Activated CD4-positive, alpha-beta memory T cell treated with anti-CD3 and anti-CD28 coated beads, Interleukin-2, amount 10 ng/mL, durations not matched to agents 7 days and 5 days (primary cell): ENCODE results near the gene FZR1. TPM values are rescaled to one million over a fixed set of nuclear protein-coding genes. Genes with fewer than 3 reads are reported as not detected.

Experiments
- CTCF ChIA-PET: fragments of 350-600 bp; sonication (Branson Sonifier 250); formaldehyde crosslinking; loops from one replicate; lab custom pipeline; 2021; ENCODE audit warnings: antibody characterized with exemption, inconsistent platforms; lab: Charles Lee
- POLR2A ChIA-PET: fragments of 350-600 bp; sonication (Branson Sonifier 250); formaldehyde crosslinking; loops from one replicate; lab custom pipeline; 2021; ENCODE audit warnings: antibody characterized with exemption; lab: Charles Lee
- DNase-seq: peaks from one replicate; pipeline ENCODE4 v3.0.0-alpha.2; 2020
- H3K27ac Mint-ChIP-seq: one replicate; pipeline ENCODE4 v1.8.0; 2021; ENCODE audit warnings: mild to moderate bottlenecking, mixed read lengths
- H3K27me3 Mint-ChIP-seq: one replicate; pipeline ENCODE4 v1.8.0; 2021; ENCODE audit warnings: mixed read lengths
- H3K36me3 Mint-ChIP-seq: one replicate; pipeline ENCODE4 v1.8.0; 2021; ENCODE audit warnings: low read depth, mixed read lengths
- H3K4me1 Mint-ChIP-seq: one replicate; pipeline ENCODE4 v1.8.0; 2021; ENCODE audit warnings: mixed read lengths
- H3K4me3 Mint-ChIP-seq: one replicate; pipeline ENCODE4 v1.8.0; 2021; ENCODE audit warnings: mild to moderate bottlenecking, mixed read lengths
- H3K9me3 Mint-ChIP-seq: one replicate; pipeline ENCODE4 v1.8.0; 2021; ENCODE audit warnings: mixed read lengths
- total RNA-seq, 2 experiments: library from RNA; stranded (reverse); gene quantifications; one replicate each; pipeline ENCODE4 v1.2.3, GENCODE V29; 2021

The FZR1 gene
- total RNA-seq, 2 experiments from 2014 or later = 72.2 to 75.6 TPM

GRCh38 chr19:3478409-3479176 lies 27.5 kb upstream of the FZR1 start:
- POLR2A ChIA-PET = interaction anchor here (0.6 to 2.0 kb wide), 2 partner anchors 22 to 49 kb away, joined by 3 to 8 read pairs; partner anchors contain the start of gene DOHH
- no peak for DNase-seq

GRCh38 chr19:3479177-3479833 lies 26.8 kb upstream of the FZR1 start:
- CTCF ChIA-PET = interaction anchor here (0.5 to 1.3 kb wide), 5 partner anchors 10 to 1788 kb away, joined by 3 to 5 read pairs (median 5); no protein-coding TSS in a partner anchor
- peak; percentile 55 for DNase-seq
- Mint-ChIP-seq H3K27ac (no peak overlapping the region), H3K27me3 (peaks cover 5% of the 10 kb centered on the region), H3K4me3 (no peak overlapping the region), H3K4me1 (peaks cover 9% of the 10 kb centered on the region), H3K36me3 (no peaks in the 10 kb centered on the region), H3K9me3 (no peaks in the 10 kb centered on the region)
- POLR2A ChIA-PET = interaction anchor here (0.6 to 2.0 kb wide), 3 partner anchors 21 to 50 kb away, joined by 3 to 8 read pairs (median 3); partner anchors contain the start of gene DOHH

More at GRCh38 chr19:3478409-3479176, 27.5 kb upstream of the FZR1 start:
- Mint-ChIP-seq H3K9me3 (no peaks in the 10 kb centered on the region), H3K27ac (no peak overlapping the region), H3K27me3 (peaks cover 5% of the 10 kb centered on the region), H3K4me3 (no peak overlapping the region), H3K36me3 (no peaks in the 10 kb centered on the region), H3K4me1 (peaks cover 9% of the 10 kb centered on the region)
- CTCF ChIA-PET = interaction anchor here (0.5 to 1.3 kb wide), 3 partner anchors 49 to 503 kb away, joined by 5 read pairs; no protein-coding TSS in a partner anchor

GRCh38 chr19:3479834-3480215 lies 26.3 kb upstream of the FZR1 start:
- H3K27me3 Mint-ChIP-seq = peaks cover 5% of the 10 kb centered on the region
- ChIA-PET POLR2A (interaction anchor here (0.6 to 2.0 kb wide), 2 partner anchors 21 to 29 kb away, joined by 3 to 8 read pairs; partner anchors contain the start of gene DOHH), CTCF (interaction anchor here (0.7 to 1.3 kb wide), 3 partner anchors 10 to 1789 kb away, joined by 3 to 5 read pairs (median 3); no protein-coding TSS in a partner anchor)
- H3K4me3 Mint-ChIP-seq = no peak overlapping the region
- no peak overlapping the region for H3K27ac Mint-ChIP-seq
- H3K36me3 Mint-ChIP-seq = no peaks in the 10 kb centered on the region
- DNase-seq = peak; percentile 43
- H3K9me3 Mint-ChIP-seq = no peaks in the 10 kb centered on the region
- peaks cover 9% of the 10 kb centered on the region for H3K4me1 Mint-ChIP-seq

- peaks cover 5% of the 10 kb centered on the region for H3K27me3 Mint-ChIP-seq
- H3K9me3 Mint-ChIP-seq = no peaks in the 10 kb centered on the region
- CTCF ChIA-PET = no interaction called here
- H3K27ac Mint-ChIP-seq = no peak within 1 kb of the TSS
- H3K4me1 Mint-ChIP-seq = peaks cover 9% of the 10 kb centered on the region
- H3K36me3 Mint-ChIP-seq = no peaks in the 10 kb centered on the region
- no peak within 1 kb of the TSS for H3K4me3 Mint-ChIP-seq
- DNase-seq = no peak
- POLR2A ChIA-PET = interaction anchor here (2.0 kb wide), 1 partner anchor 20 kb away, joined by 8 read pairs; the partner anchor contains the start of gene DOHH
These were observed 25.6 kb upstream of the FZR1 start, which contains the start of gene SMIM24 for GRCh38 chr19:3480383-3481091. TSS of gene SMIM24 (minus strand) at chr19:3480525. CDS start at chr19:3480463, 62 bp downstream.

GRCh38 chr19:3481241-3482090 lies 24.6 kb upstream of the FZR1 start:
- Mint-ChIP-seq H3K4me1 (peaks cover 9% of the 10 kb centered on the region), H3K27ac (no peak overlapping the region), H3K27me3 (peaks cover 5% of the 10 kb centered on the region), H3K4me3 (no peak overlapping the region), H3K36me3 (no peaks in the 10 kb centered on the region), H3K9me3 (no peaks in the 10 kb centered on the region)
- CTCF ChIA-PET = interaction anchor here (0.6 kb wide), 2 partner anchors 318 to 401 kb away, joined by 3 read pairs; no protein-coding TSS in a partner anchor
- POLR2A ChIA-PET = interaction anchor here (1.2 kb wide), 1 partner anchor 13 kb away, joined by 4 read pairs; no protein-coding TSS in a partner anchor
- DNase-seq = no peak

GRCh38 chr19:3482507-3483225 lies 23.4 kb upstream of the FZR1 start:
- Mint-ChIP-seq H3K9me3 (no peaks in the 10 kb centered on the region), H3K4me3 (no peak overlapping the region), H3K27me3 (peaks cover 5% of the 10 kb centered on the region), H3K27ac (no peak overlapping the region), H3K36me3 (no peaks in the 10 kb centered on the region), H3K4me1 (peaks cover 9% of the 10 kb centered on the region)
- ChIA-PET POLR2A (no interaction called here), CTCF (interaction anchor here (0.7 kb wide), 1 partner anchor 13 kb away, joined by 3 read pairs; no protein-coding TSS in a partner anchor)
- DNase-seq = no peak

- ChIA-PET CTCF (interaction anchor here (0.6 to 0.9 kb wide), 2 partner anchors 18 kb away, joined by 3 to 5 read pairs; no protein-coding TSS in a partner anchor), POLR2A (no interaction called here)
- Mint-ChIP-seq H3K4me1 (peaks cover 5% of the 10 kb centered on the region), H3K4me3 (no peak within 1 kb of the TSS), H3K36me3 (no peaks in the 10 kb centered on the region), H3K27ac (no peak within 1 kb of the TSS), H3K27me3 (peaks cover under 1% of the 10 kb centered on the region), H3K9me3 (no peaks in the 10 kb centered on the region)
- no peak for DNase-seq
These were observed 22.9 kb upstream of the FZR1 start, which contains the start of gene SMIM44 for GRCh38 chr19:3483226-3483628. TSS of gene SMIM44 (minus strand) at chr19:3483441. CDS start at chr19:3483403, 38 bp downstream.

GRCh38 chr19:3491396-3492119 lies 14.6 kb upstream of the FZR1 start:
- Mint-ChIP-seq H3K9me3 (no peaks in the 10 kb centered on the region), H3K27me3 (no peaks in the 10 kb centered on the region), H3K4me1 (peaks cover 12% of the 10 kb centered on the region), H3K4me3 (no peak overlapping the region), H3K27ac (no peak overlapping the region), H3K36me3 (peaks cover 16% of the 10 kb centered on the region)
- DNase-seq = no peak
- ChIA-PET POLR2A (no interaction called here), CTCF (no interaction called here)

GRCh38 chr19:3492131-3492839 lies 13.8 kb upstream of the FZR1 start:
- POLR2A ChIA-PET = no interaction called here

GRCh38 chr19:3492919-3493318 lies 13.2 kb upstream of the FZR1 start:
- CTCF ChIA-PET = no interaction called here
- no peak overlapping the region for H3K27ac Mint-ChIP-seq
- H3K36me3 Mint-ChIP-seq = peaks cover 22% of the 10 kb centered on the region
- POLR2A ChIA-PET = no interaction called here
- no peak for DNase-seq
- H3K4me3 Mint-ChIP-seq = no peak overlapping the region
- H3K4me1 Mint-ChIP-seq = peaks cover 16% of the 10 kb centered on the region
- H3K27me3 Mint-ChIP-seq = no peaks in the 10 kb centered on the region
- H3K9me3 Mint-ChIP-seq = no peaks in the 10 kb centered on the region

More at GRCh38 chr19:3492131-3492839, 13.8 kb upstream of the FZR1 start:
- Mint-ChIP-seq H3K9me3 (no peaks in the 10 kb centered on the region), H3K4me3 (no peak overlapping the region), H3K27ac (no peak overlapping the region), H3K36me3 (peaks cover 20% of the 10 kb centered on the region), H3K27me3 (no peaks in the 10 kb centered on the region), H3K4me1 (peaks cover 13% of the 10 kb centered on the region)
- no peak for DNase-seq
- CTCF ChIA-PET = no interaction called here
